Esophagus (tissue), 2 donors: ENCODE measurements around the gene ZBTB32. TPM values are rescaled to one million over a fixed set of nuclear protein-coding genes. Genes with fewer than 3 reads are reported as not detected.
"Not testable (repeated sequence)": the region's sequence is repeated elsewhere in the genome, so short reads cannot be mapped to it uniquely, and the experiment has no call there.

Experiments used
- H3K27ac ChIP-seq, 2 donors: one replicate each; pipeline ENCODE4 v1.5.1; 2013; ENCODE audit warnings: low read depth in 2 of 2, mild to moderate bottlenecking in 2 of 2, inconsistent platforms in 1 of 2, low read length in 1 of 2, moderate library complexity in 1 of 2
- H3K27me3 ChIP-seq, 2 donors: one replicate each; pipeline ENCODE4 v1.6.1; 2013; ENCODE audit warnings: low read length in 2 of 2, control low read depth in 1 of 2, mild to moderate bottlenecking in 1 of 2; ENCODE audit not compliant: insufficient read depth in 2 of 2, control insufficient read depth in 1 of 2
- H3K36me3 ChIP-seq, 2 donors: one replicate each; pipeline ENCODE4 v1.6.1; 2013; ENCODE audit warnings: low read length in 1 of 2; ENCODE audit not compliant: control insufficient read depth in 2 of 2, insufficient read depth in 2 of 2
- H3K4me1 ChIP-seq, 2 donors: one replicate each; pipeline ENCODE4 v1.6.1; 2013; ENCODE audit warnings: low read length in 1 of 2; ENCODE audit not compliant: control insufficient read depth in 2 of 2, insufficient read depth in 2 of 2
- H3K4me3 ChIP-seq, 2 donors: one replicate each; pipeline ENCODE4 v1.5.1; 2013; ENCODE audit warnings: low read length in 2 of 2, mild to moderate bottlenecking in 2 of 2, low read depth in 1 of 2, moderate library complexity in 1 of 2
- H3K9me3 ChIP-seq, 2 donors: one replicate each; pipeline ENCODE4 v1.6.1; 2013; ENCODE audit warnings: mild to moderate bottlenecking in 2 of 2, low read depth in 1 of 2, low read length in 1 of 2, moderate library complexity in 1 of 2; ENCODE audit not compliant: control insufficient read depth in 2 of 2, insufficient read depth in 1 of 2
- WGBS, 2 donors: extraction: QIAGEN DNeasy Blood & Tissue Kit; methylation state at CpG; one replicate each; pipeline ENCODE4 v1.1.7; 2013; 5-methylcytosine and 5-hydroxymethylcytosine counted together
- polyA plus RNA-seq, 2 donors: library from polyadenylated mRNA; stranded (reverse); fragments of 200-250 nt; gene quantifications; one replicate each; pipeline ENCODE4 v1.2.3, GENCODE V29; 2013
- donor health status: healthy with polysubstance abuse.
- donor health status: Bipolar disorder and iron deficiency.

Gene ZBTB32
- polyA plus RNA-seq, 2 donors, result 0.07 to 0.18 TPM

DNA sequence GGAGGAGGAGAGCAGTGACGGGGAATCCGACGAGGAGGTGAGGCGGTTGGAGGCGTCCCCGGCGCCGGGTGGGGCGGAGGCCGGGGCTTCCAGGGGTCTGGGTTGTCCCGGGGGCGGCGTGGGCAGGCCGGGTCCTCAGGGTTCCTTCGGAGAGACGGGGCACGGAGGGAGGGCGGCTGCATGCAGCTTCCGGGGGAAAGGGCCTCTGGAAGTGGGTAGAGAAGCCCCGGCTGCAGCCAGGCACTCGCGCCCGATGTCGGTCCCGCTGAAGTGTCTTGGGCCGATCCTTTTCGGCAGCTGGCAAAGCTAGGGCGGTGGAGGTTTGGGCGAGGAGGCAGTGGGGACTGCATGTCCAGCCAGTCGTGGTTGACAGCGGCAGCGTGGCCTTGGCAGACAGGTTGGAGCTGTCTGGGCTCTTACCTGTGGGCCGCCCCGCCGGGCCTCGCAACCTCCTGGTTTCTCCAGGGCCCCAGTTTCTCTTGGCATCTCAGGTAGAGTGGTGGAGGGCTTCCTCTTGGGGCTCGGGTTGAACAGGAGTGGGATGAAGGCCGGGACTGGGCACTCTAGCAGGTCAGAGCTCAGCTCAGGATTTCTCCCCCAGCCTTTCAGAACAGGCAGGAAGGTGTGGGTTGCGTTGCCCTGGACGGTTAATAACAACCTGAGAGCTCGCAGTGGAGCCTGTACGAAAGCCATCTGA lies 14.1 kb downstream of the ZBTB32 start:
- Histone ChIP-seq H3K36me3 (peaks cover 13 to 31% of the 10 kb centered on the region in 2 donors), H3K4me1 (peaks cover 4 to 19% of the 10 kb centered on the region in 2 donors), H3K9me3 (no peaks in the 10 kb centered on the region), H3K27me3 (no peaks in the 10 kb centered on the region), H3K4me3 (peak overlapping the region; percentile 78 to 91), H3K27ac (peak overlapping the region; percentile 84 to 92)
- WGBS, 2 donors, result 1% methylated on average over 42 of the region's 42 CpGs

DNA sequence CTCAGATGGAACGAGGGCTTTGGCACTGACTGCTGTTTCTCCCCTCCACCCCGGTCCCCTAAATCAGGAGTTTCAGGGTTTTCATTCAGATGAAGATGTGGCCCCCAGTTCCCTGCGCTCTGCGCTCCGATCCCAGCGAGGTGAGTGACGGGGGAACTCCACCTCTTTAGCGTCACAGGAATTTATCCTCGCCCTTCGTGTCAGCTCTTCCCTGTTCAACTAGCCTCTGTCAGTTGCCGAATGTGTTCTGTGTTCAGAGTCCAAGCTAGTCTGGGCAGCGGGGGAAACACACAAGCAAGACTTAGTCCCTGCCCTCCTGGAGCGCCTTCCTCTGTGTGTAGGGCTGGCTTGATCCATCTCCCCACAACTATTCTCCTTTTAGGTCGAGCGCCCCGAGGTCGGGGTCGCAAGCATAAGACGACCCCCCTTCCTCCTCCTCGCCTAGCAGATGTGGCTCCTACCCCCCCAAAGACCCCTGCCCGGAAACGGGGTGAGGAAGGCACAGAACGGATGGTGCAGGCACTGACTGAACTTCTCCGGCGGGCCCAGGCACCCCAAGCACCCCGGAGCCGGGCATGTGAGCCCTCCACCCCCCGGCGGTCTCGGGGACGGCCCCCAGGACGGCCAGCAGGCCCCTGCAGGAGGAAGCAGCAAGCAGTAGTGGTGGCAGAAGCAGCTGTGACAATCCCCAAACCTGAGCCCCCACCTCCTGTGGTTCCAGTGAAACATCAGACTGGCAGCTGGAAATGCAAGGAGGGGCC lies 15.2 kb downstream of the ZBTB32 start:
- peaks cover 2 to 19% of the 10 kb centered on the region in 2 donors for H3K4me1 ChIP-seq
- WGBS, 2 donors, result 82 to 86% methylated on average over 32 of the region's 32 CpGs
- no peaks in the 10 kb centered on the region for H3K9me3 ChIP-seq
- no peak overlapping the region for H3K4me3 ChIP-seq
- no peaks in the 10 kb centered on the region for H3K27me3 ChIP-seq
- peak overlapping the region in 1 of 2 donors; percentile 8 for H3K27ac ChIP-seq
- H3K36me3 ChIP-seq, result peaks cover 17 to 42% of the 10 kb centered on the region in 2 donors

GRCh38 chr19:35720163-35720524 lies 15.8 kb downstream of the ZBTB32 start:
- Histone ChIP-seq H3K27ac (no peak overlapping the region), H3K27me3 (no peaks in the 10 kb centered on the region), H3K4me1 (peaks cover 0 to 19% of the 10 kb centered on the region in 2 donors), H3K9me3 (no peaks in the 10 kb centered on the region), H3K36me3 (peaks cover 19 to 48% of the 10 kb centered on the region in 2 donors), H3K4me3 (no peak overlapping the region)
- 91 to 92% methylated on average over 9 of the region's 9 CpGs for WGBS, 2 donors

GRCh38 chr19:35720648-35721047 lies 16.3 kb downstream of the ZBTB32 start:
- peaks cover 24 to 53% of the 10 kb centered on the region in 2 donors for H3K36me3 ChIP-seq
- no peak overlapping the region for H3K4me3 ChIP-seq
- no peaks in the 10 kb centered on the region for H3K9me3 ChIP-seq
- H3K27ac ChIP-seq, result no peak overlapping the region
- H3K4me1 ChIP-seq, result peaks cover 0 to 15% of the 10 kb centered on the region in 2 donors
- 85 to 90% methylated on average over 17 of the region's 17 CpGs for WGBS, 2 donors
- no peaks in the 10 kb centered on the region for H3K27me3 ChIP-seq

GRCh38 chr19:35721374-35721773 lies 17.0 kb downstream of the ZBTB32 start:
- no peaks in the 10 kb centered on the region for H3K27me3 ChIP-seq
- H3K9me3 ChIP-seq, result no peaks in the 10 kb centered on the region
- peaks cover 31 to 59% of the 10 kb centered on the region in 2 donors for H3K36me3 ChIP-seq
- H3K4me1 ChIP-seq, result peaks cover 0 to 9% of the 10 kb centered on the region in 2 donors
- H3K27ac ChIP-seq, result no peak overlapping the region
- no peak overlapping the region for H3K4me3 ChIP-seq
- WGBS, 2 donors, result 90 to 92% methylated on average over 16 of the region's 16 CpGs

DNA sequence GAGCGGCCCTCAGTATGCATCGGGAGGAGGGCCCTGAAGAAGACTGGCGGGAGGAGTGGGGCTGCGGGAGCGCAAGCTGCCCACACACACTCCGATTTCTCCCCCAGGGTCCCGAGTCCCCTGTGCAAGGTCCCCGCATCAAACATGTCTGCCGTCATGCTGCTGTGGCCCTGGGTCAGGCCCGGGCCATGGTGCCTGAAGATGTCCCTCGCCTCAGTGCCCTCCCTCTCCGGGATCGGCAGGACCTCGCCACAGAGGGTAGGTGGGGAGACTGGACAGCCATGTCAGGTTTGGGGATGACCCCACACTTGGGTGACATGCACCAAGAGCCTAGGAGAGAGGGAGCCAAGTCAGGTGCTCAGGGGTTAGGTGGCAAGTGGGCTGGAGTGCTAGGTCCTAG lies 18.1 kb downstream of the ZBTB32 start:
- no peak overlapping the region for H3K4me3 ChIP-seq
- 95 to 96% methylated on average over 14 of the region's 14 CpGs for WGBS, 2 donors
- H3K27ac ChIP-seq, result no peak overlapping the region
- peaks cover 40 to 66% of the 10 kb centered on the region in 2 donors for H3K36me3 ChIP-seq
- H3K4me1 ChIP-seq, result peaks cover 0 to 9% of the 10 kb centered on the region in 2 donors
- H3K9me3 ChIP-seq, result no peaks in the 10 kb centered on the region
- H3K27me3 ChIP-seq, result no peaks in the 10 kb centered on the region

GRCh38 chr19:35722897-35723296 lies 18.5 kb downstream of the ZBTB32 start:
- Histone ChIP-seq H3K27me3 (no peaks in the 10 kb centered on the region), H3K9me3 (no peaks in the 10 kb centered on the region), H3K27ac (no peak overlapping the region), H3K36me3 (peaks cover 43 to 70% of the 10 kb centered on the region in 2 donors), H3K4me1 (peaks cover 0 to 9% of the 10 kb centered on the region in 2 donors), H3K4me3 (no peak overlapping the region)
- 93 to 95% methylated on average over 16 of the region's 16 CpGs for WGBS, 2 donors

DNA sequence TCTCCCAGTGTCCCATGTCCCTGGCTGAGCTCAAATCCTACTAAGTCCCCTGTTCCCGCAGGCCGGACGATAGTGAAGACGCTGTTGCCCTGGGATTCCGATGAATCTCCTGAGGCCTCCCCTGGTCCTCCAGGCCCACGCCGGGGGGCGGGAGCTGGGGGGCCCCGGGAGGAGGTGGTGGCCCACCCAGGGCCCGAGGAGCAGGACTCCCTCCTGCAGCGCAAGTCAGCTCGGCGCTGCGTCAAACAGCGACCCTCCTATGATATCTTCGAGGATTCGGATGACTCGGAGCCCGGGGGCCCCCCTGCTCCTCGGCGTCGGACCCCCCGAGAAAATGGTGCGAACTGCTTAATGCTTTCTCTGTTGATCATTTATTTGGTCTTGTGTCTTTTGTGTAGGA lies 19.3 kb downstream of the ZBTB32 start:
- Histone ChIP-seq H3K27me3 (no peaks in the 10 kb centered on the region), H3K4me3 (no peak overlapping the region), H3K36me3 (peaks cover 44 to 77% of the 10 kb centered on the region in 2 donors), H3K27ac (no peak overlapping the region), H3K9me3 (no peaks in the 10 kb centered on the region), H3K4me1 (peaks cover 0 to 9% of the 10 kb centered on the region in 2 donors)
- 94% methylated on average over 24 of the region's 24 CpGs for WGBS, 2 donors

- H3K4me3 ChIP-seq, H3K27me3 ChIP-seq, H3K27ac ChIP-seq, H3K9me3 ChIP-seq, H3K4me1 ChIP-seq: not testable (repeated sequence)
- peaks cover 48 to 81% of the 10 kb centered on the region in 2 donors for H3K36me3 ChIP-seq
- 95% methylated on average over 7 of the region's 7 CpGs for WGBS, 2 donors
Observed at GRCh38 chr19:35724132-35724531, 19.8 kb downstream of the ZBTB32 start.
